ENCODE results near the gene ERBB4.
A peak's percentile ranks its signal among the peaks of the same experiment; 100 is the strongest.

ERBB4 gene

GRCh38 chr2:212007972-212008371 is 530.6 kb downstream of the ERBB4 start:
- DNase-seq (ENCODE audit: low read depth, low spot score), result no peak
- H3K4me3 ChIP-seq (ENCODE audit: low read length), result no peak overlapping the region

- H3K4me3 ChIP-seq (ENCODE audit: low read length), result no peak overlapping the region
- DNase-seq (ENCODE audit: low read depth, low spot score), result peak; percentile 3
Observed at GRCh38 chr2:212005085-212005671, 533.4 kb downstream of the ERBB4 start.

GRCh38 chr2:212001325-212001724 is 537.3 kb downstream of the ERBB4 start:
- no peak for DNase-seq (ENCODE audit: low read depth, low spot score)
- H3K4me3 ChIP-seq (ENCODE audit: low read length), result no peak overlapping the region

DNA sequence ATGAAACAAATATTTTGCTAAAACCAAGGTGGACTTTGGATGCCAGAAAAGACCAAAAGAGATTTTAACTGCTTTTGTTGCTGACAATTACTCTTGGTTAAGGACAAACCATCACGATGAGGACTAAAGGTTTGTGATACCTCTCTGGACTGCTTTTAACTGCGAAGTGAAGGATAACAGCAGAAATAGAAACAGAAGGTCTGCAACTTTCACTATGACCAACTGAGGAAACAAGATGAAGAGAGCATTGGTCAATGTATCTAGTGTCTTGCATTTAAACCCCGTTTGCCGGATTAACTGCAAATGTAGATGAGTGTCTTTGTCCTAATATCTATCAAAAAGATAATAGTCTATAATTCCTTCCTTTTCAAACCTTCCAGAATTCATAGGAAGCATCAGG is 541.7 kb downstream of the ERBB4 start:
- no peak overlapping the region for H3K4me3 ChIP-seq (ENCODE audit: low read length)
- no peak for DNase-seq (ENCODE audit: low read depth, low spot score)

DNA sequence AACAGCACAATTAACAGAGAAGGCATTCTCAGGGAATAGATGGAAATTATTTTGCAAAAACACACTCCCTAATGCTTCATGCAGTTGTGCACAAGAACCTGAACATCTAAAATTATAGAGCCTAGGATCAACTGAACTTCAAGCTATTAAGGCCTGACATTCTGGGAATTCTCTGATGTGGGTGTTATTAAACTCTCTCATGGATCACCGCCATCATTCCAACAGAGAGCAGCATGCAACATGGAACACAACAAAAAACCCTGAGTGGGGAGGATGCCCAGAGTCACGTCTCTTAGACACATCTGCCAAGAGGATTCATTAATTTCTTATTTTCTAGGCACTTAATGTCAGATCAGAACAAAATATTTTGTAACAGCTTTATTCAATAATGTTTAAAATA is 543.8 kb downstream of the ERBB4 start:
- DNase-seq (ENCODE audit: low read depth, low spot score), result no peak
- H3K4me3 ChIP-seq (ENCODE audit: low read length), result no peak overlapping the region

GRCh38 chr2:211990335-211990734 is 548.3 kb downstream of the ERBB4 start:
- DNase-seq (ENCODE audit: low read depth, low spot score), result no peak
- no peak overlapping the region for H3K4me3 ChIP-seq (ENCODE audit: low read length)

- no peak overlapping the region for H3K4me3 ChIP-seq (ENCODE audit: low read length)
- no peak for DNase-seq (ENCODE audit: low read depth, low spot score)
Observed at GRCh38 chr2:211986313-211986712, 552.3 kb downstream of the ERBB4 start.

DNA sequence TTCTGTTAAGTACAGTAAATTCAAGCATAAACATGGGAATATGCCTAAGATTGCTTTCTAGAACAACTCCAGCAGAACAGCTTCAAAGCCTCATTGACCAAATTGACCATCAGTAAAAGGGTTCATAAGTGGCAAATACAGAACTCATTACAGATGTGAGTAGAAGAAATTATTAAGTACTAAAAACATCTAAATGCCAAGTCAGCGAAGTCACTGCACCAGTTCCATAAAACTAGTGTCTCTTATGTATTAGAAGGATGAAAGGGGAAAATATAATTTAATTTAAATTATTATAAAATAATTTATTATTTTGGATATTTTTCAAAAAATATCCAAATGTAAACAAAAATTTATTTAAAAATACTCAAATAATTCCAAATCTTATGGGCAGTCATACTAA is 553.2 kb downstream of the ERBB4 start:
- no peak overlapping the region for H3K4me3 ChIP-seq (ENCODE audit: low read length)
- no peak for DNase-seq (ENCODE audit: low read depth, low spot score)

GRCh38 chr2:211982162-211982561 is 556.4 kb downstream of the ERBB4 start:
- H3K4me3 ChIP-seq (ENCODE audit: low read length), result no peak overlapping the region
- no peak for DNase-seq (ENCODE audit: low read depth, low spot score)

DNA sequence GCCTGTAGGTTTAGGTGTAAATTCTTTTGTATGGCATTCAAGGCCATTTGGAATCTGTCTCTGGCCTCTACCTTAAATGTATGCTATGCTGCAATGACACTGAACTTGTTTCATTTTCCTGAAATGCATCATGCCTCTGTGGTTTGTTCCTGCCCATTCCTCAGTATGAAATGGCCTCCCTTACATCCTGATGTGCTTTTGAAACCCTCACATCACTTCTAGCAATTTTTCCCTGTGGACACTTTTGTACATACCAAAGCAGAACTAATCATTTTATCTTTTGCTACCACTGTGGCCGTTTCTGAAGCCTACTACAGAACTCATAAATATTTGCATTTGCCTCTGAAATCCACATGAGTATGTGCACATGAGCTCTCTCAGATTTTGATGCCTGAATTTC is 557.2 kb downstream of the ERBB4 start:
- no peak overlapping the region for H3K4me3 ChIP-seq (ENCODE audit: low read length)
- no peak for DNase-seq (ENCODE audit: low read depth, low spot score)

DNA sequence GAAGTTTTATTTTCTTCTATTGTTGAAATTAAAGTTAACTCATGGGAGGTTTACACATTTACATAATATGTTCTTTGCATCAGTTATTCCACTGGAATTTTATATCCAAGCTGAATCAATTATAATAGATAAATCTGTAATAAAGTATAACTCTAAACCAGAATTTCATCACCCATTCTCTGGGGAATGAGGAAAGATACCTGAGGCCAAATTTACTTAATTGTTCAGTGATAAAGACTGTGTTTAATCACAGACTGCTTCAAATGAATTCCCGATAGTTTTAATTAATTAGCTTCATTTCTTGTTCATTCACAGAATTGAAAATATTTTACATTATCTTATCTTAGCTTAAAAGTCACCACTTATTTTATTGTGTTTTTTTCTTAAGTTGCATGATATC is 562.5 kb downstream of the ERBB4 start:
- no peak overlapping the region for H3K4me3 ChIP-seq (ENCODE audit: low read length)
- DNase-seq (ENCODE audit: low read depth, low spot score), result no peak

- no peak overlapping the region for H3K4me3 ChIP-seq (ENCODE audit: low read length)
- no peak for DNase-seq (ENCODE audit: low read depth, low spot score)
Observed at GRCh38 chr2:211967234-211967633, 571.4 kb downstream of the ERBB4 start.

DNA sequence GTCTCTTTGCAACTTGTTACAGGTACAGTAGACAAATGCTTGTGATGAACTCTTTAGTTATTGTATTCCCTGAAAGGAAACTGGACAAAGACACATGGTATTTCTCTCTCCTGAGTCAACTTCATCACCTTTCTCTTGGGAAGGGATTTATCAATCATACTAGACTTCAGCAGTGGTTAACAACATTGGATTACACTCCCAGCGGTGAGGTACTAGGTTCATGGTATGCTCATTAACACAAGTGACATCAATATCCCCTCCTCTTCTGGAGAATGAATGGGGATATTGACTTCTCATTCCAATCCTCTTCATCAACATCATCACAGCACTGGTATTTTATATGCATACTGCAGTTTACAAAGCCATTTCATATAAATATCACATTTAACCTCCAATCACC is 574.6 kb downstream of the ERBB4 start:
- no peak for DNase-seq (ENCODE audit: low read depth, low spot score)
- no peak overlapping the region for H3K4me3 ChIP-seq (ENCODE audit: low read length)

DNA sequence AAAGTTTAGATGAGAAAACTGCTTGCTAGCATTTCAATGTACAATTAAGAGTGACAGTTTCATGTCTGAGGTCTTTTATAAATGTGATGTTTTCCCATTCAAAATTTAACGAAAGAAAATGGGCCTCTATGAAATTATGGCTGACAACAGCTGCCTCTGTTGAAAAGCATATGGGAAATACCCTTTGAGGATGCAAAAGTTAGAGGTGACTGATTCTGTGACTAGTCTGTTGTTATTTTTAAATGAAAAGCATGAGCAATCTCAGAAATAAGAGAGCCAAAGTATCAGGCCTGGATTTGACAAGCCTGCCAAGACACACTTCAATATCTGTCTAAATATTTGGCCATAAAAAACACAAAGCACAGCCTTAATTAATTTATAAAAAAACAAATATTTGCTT is 580.8 kb downstream of the ERBB4 start:
- DNase-seq (ENCODE audit: low read depth, low spot score), result no peak
- H3K4me3 ChIP-seq (ENCODE audit: low read length), result no peak overlapping the region

DNA sequence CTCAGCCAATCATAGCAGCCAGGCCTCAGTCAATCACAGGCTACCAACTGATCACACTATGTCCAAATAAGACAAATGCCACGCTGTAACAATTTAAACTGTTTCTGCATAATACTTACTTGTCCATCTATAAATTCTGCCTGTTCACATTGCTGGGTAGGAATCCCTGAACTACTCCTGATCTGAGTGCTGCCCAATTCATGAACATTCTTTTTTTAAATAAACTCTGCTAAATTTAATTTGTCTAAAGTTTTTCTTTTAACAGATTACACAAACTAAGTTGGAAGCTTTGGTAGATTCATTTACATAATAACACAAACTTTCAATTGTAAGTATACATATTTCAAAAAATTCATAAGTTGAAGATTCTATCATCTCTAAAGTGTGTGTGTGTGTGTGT is 583.0 kb downstream of the ERBB4 start:
- DNase-seq (ENCODE audit: low read depth, low spot score), result no peak
- no peak overlapping the region for H3K4me3 ChIP-seq (ENCODE audit: low read length)

DNA sequence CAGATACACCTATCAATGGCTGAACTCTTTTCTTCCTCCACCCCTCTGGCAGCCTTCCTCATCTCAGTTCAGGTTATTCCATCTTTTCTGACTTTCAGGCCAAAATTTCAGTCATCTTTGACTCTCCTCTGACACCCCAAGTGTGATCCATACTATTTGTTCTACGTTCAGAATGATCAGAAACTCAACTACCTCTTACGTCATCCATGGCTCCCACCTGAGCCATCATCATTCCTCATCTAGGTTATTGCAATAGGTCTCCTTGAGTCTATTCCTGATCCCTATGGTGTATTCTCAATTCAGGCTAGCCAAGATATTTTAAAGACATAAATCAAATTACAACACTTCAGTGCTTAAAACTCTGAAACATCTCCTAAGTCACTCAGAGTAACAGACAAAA is 589.7 kb downstream of the ERBB4 start:
- no peak overlapping the region for H3K4me3 ChIP-seq (ENCODE audit: low read length)
- DNase-seq (ENCODE audit: low read depth, low spot score), result no peak

DNA sequence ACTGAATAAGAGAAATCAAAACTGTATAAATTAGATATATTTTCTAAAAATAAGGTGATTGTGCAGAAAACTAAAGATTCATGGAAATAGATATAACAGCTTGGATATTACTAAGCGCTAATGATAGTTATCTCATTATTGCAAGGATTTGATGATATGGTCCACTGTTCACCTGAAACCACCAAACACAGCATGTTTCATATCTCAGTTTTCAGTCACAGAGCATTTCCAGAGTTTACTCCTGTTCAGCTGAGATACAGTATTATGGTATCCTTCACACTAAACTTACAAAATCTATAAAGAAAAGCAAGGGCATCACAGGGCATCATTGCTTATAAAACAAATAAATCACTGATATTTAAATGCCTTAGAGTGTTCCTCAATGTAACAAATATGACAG is 591.6 kb downstream of the ERBB4 start:
- DNase-seq (ENCODE audit: low read depth, low spot score), result no peak
- H3K4me3 ChIP-seq (ENCODE audit: low read length), result no peak overlapping the region

DNA sequence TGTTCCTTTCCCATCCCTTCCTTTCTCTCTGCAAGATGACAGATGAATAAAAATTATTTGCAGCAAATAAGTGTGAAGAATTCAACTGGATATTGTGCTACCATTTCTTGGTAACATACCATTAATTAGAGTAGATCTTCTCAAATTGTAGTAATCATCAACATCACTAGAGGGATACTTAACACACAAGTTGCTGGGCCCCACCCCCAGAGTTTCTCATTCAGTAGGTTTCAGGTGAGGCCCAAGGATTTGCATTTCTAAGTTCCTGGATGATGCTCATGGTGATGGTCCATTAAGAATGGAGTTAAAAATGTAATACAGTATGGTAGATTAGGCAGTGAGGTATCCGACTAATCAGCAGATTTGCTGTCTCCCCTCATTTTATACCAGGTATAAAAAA is 594.0 kb downstream of the ERBB4 start:
- no peak for DNase-seq (ENCODE audit: low read depth, low spot score)
- no peak overlapping the region for H3K4me3 ChIP-seq (ENCODE audit: low read length)

DNA sequence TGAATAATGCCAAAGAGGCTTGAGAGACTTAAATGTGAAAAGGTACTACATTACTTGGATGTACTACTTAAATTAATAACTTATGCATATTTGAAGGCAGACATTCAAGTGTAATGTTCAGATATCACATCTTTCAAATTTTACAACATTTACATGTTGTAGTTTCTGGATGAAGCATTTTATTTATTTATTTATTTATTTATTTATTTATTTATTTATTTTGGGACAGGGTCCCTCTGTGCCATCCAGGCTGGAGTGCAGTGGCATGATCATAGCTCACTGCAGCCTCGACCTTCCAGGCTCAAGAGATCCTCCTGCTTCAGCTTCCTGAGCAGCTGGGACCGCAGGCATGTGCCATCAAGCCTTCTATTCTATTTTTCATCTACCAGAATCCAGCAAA is 596.4 kb downstream of the ERBB4 start:
- no peak overlapping the region for H3K4me3 ChIP-seq (ENCODE audit: low read length)
- DNase-seq (ENCODE audit: low read depth, low spot score), result no peak

- H3K4me3 ChIP-seq (ENCODE audit: low read length), result no peak overlapping the region
- DNase-seq (ENCODE audit: low read depth, low spot score), result no peak
Observed at GRCh38 chr2:211941216-211941747, 597.3 kb downstream of the ERBB4 start.

GRCh38 chr2:211939177-211939576 is 599.4 kb downstream of the ERBB4 start:
- no peak for DNase-seq (ENCODE audit: low read depth, low spot score)
- no peak overlapping the region for H3K4me3 ChIP-seq (ENCODE audit: low read length)

- no peak overlapping the region for H3K4me3 ChIP-seq (ENCODE audit: low read length)
- DNase-seq (ENCODE audit: low read depth, low spot score), result no peak
Observed at GRCh38 chr2:211934811-211935210, 603.8 kb downstream of the ERBB4 start.

Measured in Jurkat, Clone E6-1 (cell line).